T-helper 1 cell treated with Interleukin-12 subunit alpha and Interleukin-12 subunit beta and Interleukin-4 antibody, amounts not matched to agents 30 ng/mL and 1 ng/mL, for 36 hours (primary cell): ENCODE data around the gene COPS3. TPM values are rescaled to one million over a fixed set of nuclear protein-coding genes. Genes with fewer than 3 reads are reported as not detected.

Source experiments
- intact Hi-C: fragments of 100-400 bp; cut with micrococcal nuclease; formaldehyde crosslinking; loops from one replicate; pipeline ENCODE4 v1.15.1; 2024
- total RNA-seq: library from RNA; stranded (reverse); gene quantifications from 2 replicates; pipeline ENCODE4 v1.2.3, GENCODE V29; 2022

The COPS3 gene
- total RNA-seq, 1 donor from 2014 or later: 95.8 TPM

GRCh38 chr17:17224137-17224536 is 56.9 kb downstream of the COPS3 start:
- intact Hi-C loops: no loop called here

- intact Hi-C loops: no loop called here
Measured at GRCh38 chr17:17223736-17224135, 57.3 kb downstream of the COPS3 start.

GRCh38 chr17:17221329-17221728 is 59.7 kb downstream of the COPS3 start:
- intact Hi-C loops: no loop called here

GRCh38 chr17:17220529-17220928 is 60.5 kb downstream of the COPS3 start:
- intact Hi-C loops: no loop called here

GRCh38 chr17:17217995-17218394 is 63.1 kb downstream of the COPS3 start:
- intact Hi-C loops: no loop called here

- intact Hi-C loops: no loop called here
Measured at GRCh38 chr17:17216776-17217175, 64.3 kb downstream of the COPS3 start.

GRCh38 chr17:17216236-17216635 is 64.8 kb downstream of the COPS3 start:
- intact Hi-C loops: no loop called here

GRCh38 chr17:17215575-17215974 is 65.5 kb downstream of the COPS3 start:
- intact Hi-C loops: no loop called here

GRCh38 chr17:17214646-17215436 is 66.2 kb downstream of the COPS3 start:
- intact Hi-C loops: no loop called here

- intact Hi-C loops: no loop called here
Measured at GRCh38 chr17:17213775-17214174, 67.3 kb downstream of the COPS3 start.

GRCh38 chr17:17207998-17208397 is 73.0 kb downstream of the COPS3 start:
- intact Hi-C loops: loop anchor here (2.0 to 10.0 kb wide), 2 partner anchors 207 to 767 kb away; partner anchors contain the start of genes DRC3 and TOM1L2

- intact Hi-C loops: loop anchor here (1.0 to 10.0 kb wide), 5 partner anchors 28 to 768 kb away; partner anchors contain the start of genes DRC3, FLCN and TOM1L2
Measured at GRCh38 chr17:17206913-17207335, 74.1 kb downstream of the COPS3 start.

GRCh38 chr17:17206124-17206912 is 74.7 kb downstream of the COPS3 start, which contains the start of gene PLD6:
TSS of gene PLD6 (minus strand) at chr17:17206333. CDS start at chr17:17206286, 47 bp downstream.
- intact Hi-C loops: loop anchor here (1.0 to 10.0 kb wide), 5 partner anchors 27 to 768 kb away; partner anchors contain the start of genes DRC3, FLCN and TOM1L2

GRCh38 chr17:17205368-17206123 is 75.5 kb downstream of the COPS3 start:
- intact Hi-C loops: loop anchor here (1.0 to 10.0 kb wide), 5 partner anchors 26 to 769 kb away; partner anchors contain the start of genes DRC3, FLCN and TOM1L2

- intact Hi-C loops: loop anchor here (10.0 kb wide), 1 partner anchor 770 kb away; the partner anchor contains the start of genes DRC3 and TOM1L2
Measured at GRCh38 chr17:17204635-17205231, 76.3 kb downstream of the COPS3 start.

- intact Hi-C loops: loop anchor here (10.0 kb wide), 1 partner anchor 771 kb away; the partner anchor contains the start of genes DRC3 and TOM1L2
Measured at GRCh38 chr17:17204041-17204591, 76.9 kb downstream of the COPS3 start.

GRCh38 chr17:17203173-17203730 is 77.8 kb downstream of the COPS3 start:
- intact Hi-C loops: loop anchor here (10.0 kb wide), 1 partner anchor 772 kb away; the partner anchor contains the start of genes DRC3 and TOM1L2

GRCh38 chr17:17201907-17202306 is 79.1 kb downstream of the COPS3 start:
- intact Hi-C loops: loop anchor here (10.0 kb wide), 1 partner anchor 773 kb away; the partner anchor contains the start of genes DRC3 and TOM1L2

GRCh38 chr17:17201271-17201670 is 79.8 kb downstream of the COPS3 start:
- intact Hi-C loops: loop anchor here (10.0 kb wide), 1 partner anchor 774 kb away; the partner anchor contains the start of genes DRC3 and TOM1L2
